ENCODE results near the gene ZNF235. TPM values are rescaled to one million over a fixed set of nuclear protein-coding genes. Genes with fewer than 3 reads are reported as not detected.
A peak's percentile ranks its signal among the peaks of the same experiment; 100 is the strongest.
"Not testable (repeated sequence)": the region's sequence is repeated elsewhere in the genome, so short reads cannot be mapped to it uniquely, and the experiment has no call there.

The ZNF235 gene
- total RNA-seq: 1 to 10 TPM; 2.7 to 3.6 TPM

DNA sequence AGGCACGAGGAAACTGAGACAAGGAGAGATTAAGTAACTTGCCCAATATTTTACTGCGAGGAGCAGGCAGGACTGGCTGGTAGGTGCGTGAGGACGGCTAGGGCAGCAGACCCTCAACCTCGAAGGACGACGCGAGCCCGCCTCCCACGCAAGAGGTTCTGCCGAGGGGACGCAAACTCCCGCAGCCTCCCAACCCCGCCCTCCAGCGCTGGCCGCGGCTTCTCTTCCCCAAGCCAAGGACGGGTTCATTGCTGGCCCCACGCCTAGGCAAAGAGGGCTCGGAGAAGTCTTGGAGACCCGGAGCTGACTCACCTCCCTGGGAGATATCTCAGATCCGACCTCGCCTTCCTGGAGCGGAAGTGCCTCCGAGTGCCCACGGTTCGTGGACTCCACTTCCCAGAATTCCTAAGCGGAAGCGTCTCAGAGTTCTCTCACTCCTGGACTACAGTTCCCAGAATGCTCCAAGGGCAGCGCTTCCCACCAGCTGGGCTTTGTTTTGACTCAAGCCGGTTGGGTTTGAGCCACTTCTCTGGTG, at the start of gene ZNF235:
Gene ZNF235, minus strand, starts transcription at position 367 of the 535 bp plus-strand sequence. CDS start 1,621 bp downstream, outside the sequence.
- H3K36me3 Mint-ChIP-seq (ENCODE audit: low read depth): peaks cover 25% of the 10 kb centered on the region
- ChIA-PET POLR2A (interaction anchor here (1.0 kb wide), 1 partner anchor 92 kb away, joined by 4 read pairs; the partner anchor contains the start of gene ZNF227), CTCF (interaction anchor here (1.1 kb wide), 1 partner anchor 210 kb away, joined by 4 read pairs; no protein-coding TSS in a partner anchor)
- ATAC-seq (peak; percentile 93), DNase-seq (peak; percentile 85)
- TF ChIP-seq CTCF (IDR thresholded peaks at IDR 0.05): no peak
- peaks cover 3% of the 10 kb centered on the region for H3K27me3 Mint-ChIP-seq
- intact Hi-C loops (cut with micrococcal nuclease): loop anchor here (10.0 kb wide), 1 partner anchor 90 kb away; the partner anchor contains the start of gene ZNF227
- peaks cover 15% of the 10 kb centered on the region for H3K9me3 Mint-ChIP-seq
- H3K27ac Mint-ChIP-seq: peak within 1 kb of the TSS; percentile 81
- peak within 1 kb of the TSS; percentile 83 for H3K4me3 Mint-ChIP-seq
- H3K4me1 Mint-ChIP-seq (ENCODE audit: low read depth): peaks cover 20% of the 10 kb centered on the region

- POLR2A ChIA-PET: no interaction called here
- Mint-ChIP-seq H3K27me3 (peaks cover 1% of the 10 kb centered on the region), H3K9me3 (peaks cover 19% of the 10 kb centered on the region), H3K27ac (no peak overlapping the region), H3K4me1 (ENCODE audit: low read depth) (no peaks in the 10 kb centered on the region), H3K36me3 (ENCODE audit: low read depth) (peaks cover 8% of the 10 kb centered on the region), H3K4me3 (no peak overlapping the region)
- no peak for DNase-seq
- no peak for TF ChIP-seq CTCF (IDR thresholded peaks at IDR 0.05)
- intact Hi-C loops (cut with micrococcal nuclease): no loop called here
- ATAC-seq: no peak
- CTCF ChIA-PET: no interaction called here
Measured at GRCh38 chr19:44346556-44346955, 41.7 kb upstream of the ZNF235 start.

DNA sequence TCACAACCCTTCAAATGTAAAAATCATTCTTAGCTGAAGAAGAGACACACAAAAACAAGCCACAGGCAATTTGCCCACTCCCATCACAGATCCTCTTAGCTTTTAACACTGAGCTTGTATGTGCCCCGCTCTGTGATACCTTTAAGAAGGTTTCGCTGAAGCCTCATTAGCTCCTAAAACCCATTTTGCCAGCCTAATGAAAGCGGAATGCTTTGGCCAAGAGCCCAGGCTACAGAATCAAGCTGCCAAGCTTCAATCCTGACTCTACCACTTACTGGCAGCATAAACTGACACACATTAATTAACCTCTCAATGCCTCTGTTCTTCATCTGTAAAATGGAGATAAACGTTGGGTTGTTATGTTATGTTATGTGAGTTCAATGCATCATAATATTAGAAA, 41.1 kb upstream of the ZNF235 start:
- ChIA-PET CTCF (no interaction called here), POLR2A (no interaction called here)
- intact Hi-C loops (cut with micrococcal nuclease): no loop called here
- TF ChIP-seq CTCF (IDR thresholded peaks at IDR 0.05): no peak
- no peak overlapping the region for H3K4me3 Mint-ChIP-seq
- ATAC-seq: no peak
- no peaks in the 10 kb centered on the region for H3K4me1 Mint-ChIP-seq (ENCODE audit: low read depth)
- no peak overlapping the region for H3K27ac Mint-ChIP-seq
- peaks cover 8% of the 10 kb centered on the region for H3K36me3 Mint-ChIP-seq (ENCODE audit: low read depth)
- DNase-seq: no peak
- no peaks in the 10 kb centered on the region for H3K27me3 Mint-ChIP-seq
- peaks cover 17% of the 10 kb centered on the region for H3K9me3 Mint-ChIP-seq

DNA sequence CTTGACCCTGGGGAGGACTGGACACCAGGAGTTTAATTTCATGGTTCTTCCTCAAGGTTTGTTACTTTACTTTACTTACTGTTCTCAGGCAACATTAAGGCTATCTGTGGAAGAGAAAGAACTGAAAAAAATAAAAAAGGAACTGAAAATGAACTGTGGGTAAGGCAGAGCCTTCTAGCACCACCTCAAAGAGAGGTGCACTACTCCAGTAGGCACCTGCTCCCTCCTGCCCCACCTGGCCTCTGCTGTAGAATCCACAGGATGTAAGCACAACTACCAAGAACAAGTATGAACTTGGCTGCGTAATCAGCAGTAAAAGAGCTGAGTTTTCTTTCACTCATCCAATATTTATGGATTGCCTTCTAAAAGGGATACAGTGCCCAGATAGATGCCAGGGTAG, 39.4 kb upstream of the ZNF235 start:
- ChIA-PET POLR2A (no interaction called here), CTCF (no interaction called here)
- Mint-ChIP-seq H3K36me3 (ENCODE audit: low read depth) (peaks cover 4% of the 10 kb centered on the region), H3K4me1 (ENCODE audit: low read depth) (no peaks in the 10 kb centered on the region), H3K27me3 (no peaks in the 10 kb centered on the region), H3K4me3 (no peak overlapping the region), H3K9me3 (peaks cover 16% of the 10 kb centered on the region), H3K27ac (no peak overlapping the region)
- DNase-seq (no peak), ATAC-seq (no peak)
- intact Hi-C loops (cut with micrococcal nuclease): no loop called here
- TF ChIP-seq CTCF (IDR thresholded peaks at IDR 0.05): no peak

DNA sequence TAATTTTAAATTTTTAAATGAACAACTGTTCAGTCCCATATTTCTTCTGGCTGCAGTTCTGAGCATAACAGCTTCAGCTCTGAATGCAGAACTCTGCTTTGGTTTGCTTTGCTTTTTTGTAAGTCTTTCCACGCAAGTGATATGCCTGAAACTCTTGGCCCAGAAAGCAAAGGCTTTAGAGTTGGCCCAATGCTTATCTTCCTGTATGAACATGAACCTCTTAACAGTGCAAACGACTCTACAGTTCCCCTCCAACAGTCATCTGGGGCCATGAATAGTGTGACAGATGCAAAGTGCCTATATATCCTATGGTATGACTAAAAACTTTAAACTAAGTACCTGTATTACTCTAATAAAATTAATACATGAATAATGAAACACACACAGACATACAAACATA, 37.0 kb upstream of the ZNF235 start:
- DNase-seq (no peak), ATAC-seq (no peak)
- no peak overlapping the region for H3K27ac Mint-ChIP-seq
- intact Hi-C loops (cut with micrococcal nuclease): no loop called here
- H3K36me3 Mint-ChIP-seq (ENCODE audit: low read depth): peaks cover 2% of the 10 kb centered on the region
- H3K4me1 Mint-ChIP-seq (ENCODE audit: low read depth): no peaks in the 10 kb centered on the region
- H3K27me3 Mint-ChIP-seq: no peaks in the 10 kb centered on the region
- POLR2A ChIA-PET: no interaction called here
- CTCF ChIA-PET: no interaction called here
- H3K9me3 Mint-ChIP-seq: peaks cover 18% of the 10 kb centered on the region
- no peak overlapping the region for H3K4me3 Mint-ChIP-seq
- TF ChIP-seq CTCF (IDR thresholded peaks at IDR 0.05): no peak

DNA sequence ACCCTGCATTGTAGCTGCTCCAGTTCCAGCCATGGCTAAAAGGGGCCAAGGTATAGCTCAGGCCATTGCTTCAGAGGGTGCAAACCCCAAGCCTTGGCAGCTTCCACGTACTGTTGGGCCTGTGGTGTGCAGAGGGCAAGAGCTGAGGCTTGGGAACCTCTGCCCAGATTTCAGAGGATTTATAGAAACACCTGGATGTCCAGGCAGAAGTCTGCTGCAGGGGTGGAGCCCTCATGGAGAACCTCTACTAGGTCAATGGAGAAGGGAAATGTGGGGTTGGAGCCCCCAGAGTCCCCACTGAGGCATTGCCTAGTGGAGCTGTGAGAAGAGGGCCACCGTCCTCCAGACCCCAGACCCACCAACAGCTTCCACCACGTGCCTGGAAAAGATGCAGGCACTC, 29.8 kb upstream of the ZNF235 start:
- peaks cover 20% of the 10 kb centered on the region for H3K36me3 Mint-ChIP-seq (ENCODE audit: low read depth)
- intact Hi-C loops (cut with micrococcal nuclease); POLR2A ChIA-PET; H3K27me3 Mint-ChIP-seq; ATAC-seq; H3K4me3 Mint-ChIP-seq; H3K4me1 Mint-ChIP-seq (ENCODE audit: low read depth); CTCF ChIA-PET; H3K27ac Mint-ChIP-seq; DNase-seq: not testable (repeated sequence)
- peaks cover 43% of the 10 kb centered on the region for H3K9me3 Mint-ChIP-seq
